ELF-1 (cell line): ENCODE results near the gene MPV17L.
"Not testable (repeated sequence)": the region's sequence is repeated elsewhere in the genome, so short reads cannot be mapped to it uniquely, and the experiment has no call there.

ENCODE experiments used
- DNase-seq: peaks from one replicate; pipeline ENCODE4 v3.0.0-alpha.2; 2016; ENCODE audit warnings: low read depth, low spot score

MPV17L gene

GRCh38 chr16:15451098-15451731, 55.7 kb downstream of the MPV17L start:
- no peak for DNase-seq

DNA sequence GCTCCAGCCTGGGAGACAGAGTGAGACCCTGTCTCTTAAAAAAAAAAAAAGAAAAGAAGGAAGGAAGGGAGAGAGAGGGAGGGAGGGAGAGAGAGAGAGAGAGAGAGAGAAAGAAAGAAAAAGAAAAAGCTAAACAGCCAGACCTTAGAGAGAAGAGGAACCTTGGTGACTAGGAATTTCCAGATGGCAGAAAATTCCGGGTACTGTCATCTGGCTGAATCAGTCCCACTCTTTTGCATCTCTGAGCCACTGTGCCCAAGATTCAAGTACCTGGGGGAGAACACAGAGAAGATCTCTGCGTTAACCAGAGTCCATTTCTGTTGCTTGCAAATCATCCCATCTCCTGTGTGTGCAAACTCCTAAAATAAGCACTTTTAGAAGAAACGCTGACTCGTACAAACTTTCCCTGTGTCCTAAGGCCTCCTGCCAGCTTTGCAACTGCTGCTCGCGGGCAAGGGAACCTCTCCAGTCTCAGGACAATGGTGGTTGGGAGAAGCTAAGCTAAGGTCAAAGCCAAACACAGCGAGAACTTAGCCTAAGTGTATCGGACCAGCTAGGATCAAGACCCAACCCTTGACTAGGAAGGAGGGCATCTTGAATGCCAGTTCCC, 56.8 kb downstream of the MPV17L start:
- DNase-seq: no peak

GRCh38 chr16:15453296-15453695, 57.7 kb downstream of the MPV17L start:
- DNase-seq: not testable (repeated sequence)

GRCh38 chr16:15454933-15455332, 59.4 kb downstream of the MPV17L start:
- DNase-seq: not testable (repeated sequence)

DNA sequence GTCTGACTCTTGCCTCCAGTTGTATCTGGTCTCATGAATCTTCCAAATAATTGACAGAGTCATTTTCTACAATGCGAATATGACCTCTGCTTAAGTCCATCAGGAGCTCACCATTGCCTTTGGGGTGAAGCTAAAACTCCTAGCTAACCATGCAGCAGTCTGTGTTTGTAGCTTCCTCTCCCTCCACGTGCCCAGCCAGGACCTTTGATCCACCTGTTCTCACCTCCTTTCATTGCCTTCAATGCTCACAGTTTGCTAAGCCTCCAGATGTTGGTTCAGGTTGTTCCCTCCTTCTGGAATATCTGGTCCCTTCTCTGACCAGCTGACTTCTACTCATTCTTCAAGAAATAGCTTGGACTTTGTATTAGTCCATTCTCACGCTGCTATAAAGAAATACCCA, 61.8 kb downstream of the MPV17L start:
- no peak for DNase-seq

GRCh38 chr16:15457958-15458357, 62.4 kb downstream of the MPV17L start:
- DNase-seq: no peak

GRCh38 chr16:15459791-15460190, 64.2 kb downstream of the MPV17L start:
- DNase-seq: no peak

- no peak for DNase-seq
Measured at GRCh38 chr16:15460601-15461000, 65.0 kb downstream of the MPV17L start.

- DNase-seq: no peak
Measured at GRCh38 chr16:15461376-15461775, 65.8 kb downstream of the MPV17L start.
